Measurements from ENCODE around the gene SOX15.
"Not testable (repeated sequence)": the region's sequence is repeated elsewhere in the genome, so short reads cannot be mapped to it uniquely, and the experiment has no call there.

The SOX15 gene

DNA sequence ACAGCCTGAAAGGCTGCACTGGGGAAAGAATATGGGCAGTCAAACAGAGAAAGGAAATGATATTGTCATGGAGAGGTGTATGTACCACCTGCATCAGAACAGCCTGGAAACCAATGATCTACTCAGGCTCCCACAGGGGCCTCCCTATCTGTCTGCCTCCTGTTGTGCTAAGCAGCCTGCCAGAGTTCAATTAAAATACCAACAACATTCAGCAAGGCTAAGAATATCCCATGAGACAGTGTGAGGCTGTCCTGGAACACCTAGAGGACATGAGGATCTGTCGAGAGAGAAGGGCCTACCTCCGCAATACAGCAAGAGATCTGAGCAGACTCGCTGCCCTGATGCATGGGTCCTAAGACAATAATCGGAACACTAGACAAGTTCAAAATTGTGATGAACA lies 16.4 kb upstream of the SOX15 start:
- no peak for DNase-seq

DNA sequence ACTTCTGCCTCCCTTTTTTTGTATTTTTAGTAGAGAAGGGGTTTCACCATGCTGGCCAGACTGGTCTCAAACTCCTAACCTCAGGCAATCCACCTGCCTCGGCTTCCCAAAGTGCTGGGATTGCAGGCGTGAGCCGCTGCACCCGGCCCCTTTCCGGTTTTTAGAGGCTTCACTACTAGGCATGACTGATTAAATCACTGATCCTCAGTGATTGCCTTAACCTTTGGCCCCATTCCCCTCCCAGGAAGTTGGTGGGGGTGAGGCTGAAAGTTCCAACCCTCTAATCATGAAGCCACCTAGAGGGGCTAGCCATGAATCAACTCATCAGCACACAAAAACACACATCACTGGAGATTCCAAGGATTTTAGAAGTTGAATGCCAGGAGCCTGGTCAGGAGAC lies 7.7 kb upstream of the SOX15 start:
- DNase-seq: not testable (repeated sequence)

DNA sequence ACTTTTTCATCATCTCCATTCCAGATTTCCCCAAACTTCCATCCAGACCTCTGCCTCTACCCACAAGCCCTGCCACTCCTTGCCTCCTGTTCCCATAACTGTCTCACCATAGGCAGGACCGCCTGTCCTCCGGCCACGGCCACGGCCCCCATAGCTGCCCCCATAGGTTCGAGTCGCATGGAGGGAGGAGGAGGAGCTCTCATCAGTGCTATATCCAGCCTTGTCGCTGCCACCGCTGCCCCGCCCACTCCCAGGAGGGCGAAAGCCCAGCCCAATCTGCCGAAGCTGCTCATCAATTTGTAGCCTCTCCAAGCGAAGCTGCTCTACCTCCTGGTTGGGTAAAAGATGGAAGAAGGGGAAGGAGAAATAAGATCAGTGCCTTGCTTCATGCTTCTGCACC lies 3.4 kb upstream of the SOX15 start:
- DNase-seq: no peak

DNA sequence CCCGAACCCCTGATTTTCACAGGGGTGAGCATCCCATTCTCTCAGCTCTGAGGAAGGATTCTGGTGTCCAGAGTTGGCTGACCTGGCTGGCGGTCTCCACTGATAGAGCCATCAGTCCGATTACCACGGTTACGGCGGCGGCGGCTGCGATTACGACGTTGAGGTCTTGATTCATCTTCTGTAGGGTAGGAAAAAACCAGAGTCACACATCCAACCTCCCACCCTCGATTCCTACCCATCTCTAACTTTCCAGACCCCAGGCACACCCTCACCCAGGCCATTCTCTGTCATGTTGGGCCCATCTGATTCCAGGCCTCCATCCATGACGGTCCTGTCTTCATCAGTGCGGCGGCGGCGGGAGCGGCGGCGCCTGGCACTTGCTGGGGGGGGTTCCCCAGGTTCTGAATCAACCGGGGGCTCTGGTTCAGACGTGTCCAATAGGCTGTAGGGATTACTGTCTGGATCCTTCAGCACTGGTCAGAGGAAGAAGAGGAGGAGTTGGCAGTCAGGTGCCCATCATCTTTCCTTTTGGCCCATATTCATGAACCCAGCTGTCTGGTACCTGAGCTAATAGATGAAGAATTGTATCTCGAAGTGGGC lies 2.6 kb upstream of the SOX15 start:
- no peak for DNase-seq

DNA sequence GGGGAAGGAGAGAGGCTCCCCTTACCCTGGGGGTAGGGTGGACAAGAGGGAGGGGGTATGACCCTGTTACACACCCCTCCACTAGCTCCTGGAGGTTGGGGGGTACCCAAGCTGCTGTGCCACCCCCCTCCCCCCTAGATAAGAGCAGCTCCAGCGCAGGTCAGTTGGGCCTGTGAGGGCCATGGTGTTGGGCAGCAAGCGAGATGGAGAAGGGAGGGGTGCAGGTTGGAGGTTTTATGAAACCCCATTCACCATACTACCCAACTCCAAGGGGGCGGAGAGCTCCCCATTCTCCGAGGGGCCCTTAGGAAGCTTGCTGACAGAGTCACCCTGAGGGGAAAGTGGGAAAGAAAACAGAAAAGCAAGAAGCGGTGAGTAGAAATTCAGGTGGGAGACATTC lies 1.7 kb upstream of the SOX15 start:
- no peak for DNase-seq

DNA sequence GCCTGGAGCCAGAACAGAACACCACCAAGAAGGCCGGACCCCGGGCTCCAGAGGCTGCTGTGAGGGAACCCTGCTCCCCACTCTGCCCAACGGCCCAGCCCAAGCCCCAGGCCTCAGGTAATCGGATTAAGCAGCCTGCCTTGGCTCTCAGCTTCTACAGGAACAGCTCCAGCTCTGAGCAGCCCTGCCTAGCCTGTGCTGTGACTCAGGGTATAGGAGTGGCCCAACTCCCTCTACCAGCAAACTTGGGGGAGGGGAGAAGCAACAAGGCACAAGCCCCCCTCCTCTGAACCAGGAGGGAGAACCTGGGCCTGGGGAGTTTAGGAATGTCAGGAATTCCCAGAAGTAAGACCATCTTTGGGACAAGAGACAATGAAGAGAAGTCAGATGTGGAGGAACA lies 849 bp upstream of the SOX15 start:
- no peak for DNase-seq

DNA sequence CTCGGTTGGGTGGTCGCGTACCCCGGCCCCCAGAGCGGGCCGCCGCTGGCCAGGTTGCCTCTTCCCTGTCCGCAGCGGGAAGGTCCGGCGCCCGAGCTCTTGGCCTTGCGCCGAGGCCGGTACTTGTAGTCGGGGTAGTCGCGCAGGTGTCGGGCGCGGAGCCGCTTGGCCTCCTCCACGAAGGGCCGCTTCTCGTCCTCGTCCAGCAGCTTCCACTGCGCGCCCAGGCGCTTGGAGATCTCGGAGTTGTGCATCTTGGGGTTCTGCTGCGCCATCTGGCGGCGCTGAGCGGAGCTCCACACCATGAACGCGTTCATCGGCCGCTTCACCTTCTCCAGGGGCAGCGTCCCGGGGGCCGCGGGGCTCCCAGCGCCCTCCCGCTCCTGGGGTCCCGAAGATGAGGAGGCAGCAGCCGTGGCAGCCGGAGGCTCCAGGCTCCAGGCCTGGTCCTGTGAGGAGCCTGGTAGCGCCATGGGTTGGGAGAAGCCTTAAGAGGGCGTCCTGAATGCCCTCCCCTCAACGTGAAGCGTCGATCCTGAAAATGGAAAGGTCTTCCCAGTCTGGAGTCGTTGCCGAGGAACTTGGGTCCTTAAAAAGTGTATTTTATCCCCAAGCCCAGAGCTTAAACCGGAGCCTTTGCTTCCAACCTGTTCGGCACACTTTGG lies 558 bp downstream of the SOX15 start:
- DNase-seq: peak; percentile 12 to 67

DNA sequence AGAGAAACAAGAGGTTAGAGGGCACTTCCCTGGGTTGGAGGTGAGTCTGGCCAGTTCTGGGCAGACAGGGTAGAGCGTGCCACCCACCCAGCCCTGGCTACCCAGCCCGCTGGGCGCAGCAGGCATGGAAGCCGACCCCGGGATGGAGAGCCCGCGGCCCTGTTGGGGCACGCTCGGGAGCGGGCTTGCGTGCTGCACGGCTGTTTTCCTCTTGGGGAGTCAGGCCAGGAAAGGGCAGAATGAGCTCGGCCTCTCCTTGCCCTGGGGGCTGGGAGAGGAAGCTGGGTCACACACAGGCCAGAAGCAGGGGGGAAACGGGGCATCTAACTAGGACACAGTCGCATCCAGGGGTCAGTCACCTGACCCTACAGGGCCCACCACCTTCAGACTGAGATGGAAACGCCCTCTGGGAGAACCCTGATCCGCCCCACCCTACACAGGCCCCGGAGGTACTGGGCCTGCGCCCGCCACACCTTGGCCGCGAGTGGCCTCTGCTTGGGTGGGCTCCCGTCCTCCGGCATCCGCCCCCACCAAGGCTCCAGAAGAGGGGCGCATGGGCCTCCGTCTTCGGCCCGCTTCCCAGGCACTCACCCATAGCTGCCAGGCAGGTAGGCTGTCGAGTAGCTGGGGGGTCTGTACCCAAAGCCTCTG lies 1.2 kb downstream of the SOX15 start:
- no peak for DNase-seq

DNA sequence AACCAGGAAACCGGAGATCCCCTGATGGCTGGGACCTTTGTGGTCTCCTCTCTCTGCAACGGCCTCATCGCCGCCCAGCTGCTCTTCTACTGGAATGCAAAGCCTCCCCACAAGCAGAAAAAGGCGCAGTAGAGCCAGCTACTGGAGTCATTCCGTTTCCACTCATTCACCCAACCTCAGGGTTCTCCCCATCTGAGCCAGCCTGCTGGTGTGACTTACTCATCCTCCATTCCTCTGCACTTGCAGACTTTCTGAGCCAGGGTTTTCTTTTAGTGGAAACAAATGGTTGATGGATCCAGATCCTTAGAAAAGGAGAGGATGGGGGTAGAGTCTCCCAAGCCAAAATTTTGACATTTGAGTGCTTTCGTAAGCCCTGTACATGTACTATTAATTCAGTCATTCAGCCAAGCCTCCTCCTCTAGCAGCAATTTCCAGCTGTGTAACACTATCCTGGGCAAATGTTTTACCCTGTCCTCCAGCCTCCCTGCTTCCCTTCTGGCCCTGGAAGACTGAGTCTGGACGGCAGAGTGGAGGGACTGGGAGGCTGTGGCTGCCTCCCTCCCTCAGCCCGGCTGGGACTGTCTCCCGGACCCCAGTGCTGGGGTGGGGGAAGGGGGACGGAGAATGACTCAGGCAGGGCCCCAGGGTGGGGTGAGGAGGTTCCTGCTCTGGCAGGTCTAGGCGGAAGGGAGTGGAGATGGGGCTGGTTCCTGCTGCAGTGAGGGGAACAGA lies 2.3 kb downstream of the SOX15 start:
- no peak for DNase-seq

DNA sequence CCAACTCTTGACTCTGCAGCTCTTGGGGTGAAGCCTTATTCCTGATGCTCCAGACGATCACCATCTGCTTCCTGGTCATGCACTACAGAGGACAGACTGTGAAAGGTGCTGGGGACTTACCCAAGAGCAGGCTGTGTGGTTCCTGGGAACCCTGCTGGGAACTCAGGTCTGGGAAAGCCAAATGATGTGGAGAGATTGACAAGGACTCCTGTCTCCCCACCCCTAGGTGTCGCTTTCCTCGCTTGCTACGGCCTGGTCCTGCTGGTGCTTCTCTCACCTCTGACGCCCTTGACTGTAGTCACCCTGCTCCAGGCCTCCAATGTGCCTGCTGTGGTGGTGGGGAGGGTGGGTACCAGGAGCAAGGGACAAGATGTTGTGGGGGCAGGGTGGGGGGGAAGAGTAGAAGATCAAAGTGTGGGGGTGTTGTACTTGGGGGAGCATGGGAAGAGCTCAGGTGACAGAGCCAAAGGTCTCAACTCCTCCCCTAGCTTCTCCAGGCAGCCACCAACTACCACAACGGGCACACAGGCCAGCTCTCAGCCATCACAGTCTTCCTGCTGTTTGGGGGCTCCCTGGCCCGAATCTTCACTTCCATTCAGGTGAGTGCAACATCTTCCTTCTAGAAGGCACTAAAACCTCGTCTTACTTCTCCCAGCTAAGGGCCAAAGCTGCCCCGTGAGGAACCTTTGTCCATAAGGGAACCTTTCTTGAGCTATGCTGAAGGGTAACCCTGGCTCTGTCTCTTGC lies 3.0 kb downstream of the SOX15 start:
- DNase-seq: no peak

DNA sequence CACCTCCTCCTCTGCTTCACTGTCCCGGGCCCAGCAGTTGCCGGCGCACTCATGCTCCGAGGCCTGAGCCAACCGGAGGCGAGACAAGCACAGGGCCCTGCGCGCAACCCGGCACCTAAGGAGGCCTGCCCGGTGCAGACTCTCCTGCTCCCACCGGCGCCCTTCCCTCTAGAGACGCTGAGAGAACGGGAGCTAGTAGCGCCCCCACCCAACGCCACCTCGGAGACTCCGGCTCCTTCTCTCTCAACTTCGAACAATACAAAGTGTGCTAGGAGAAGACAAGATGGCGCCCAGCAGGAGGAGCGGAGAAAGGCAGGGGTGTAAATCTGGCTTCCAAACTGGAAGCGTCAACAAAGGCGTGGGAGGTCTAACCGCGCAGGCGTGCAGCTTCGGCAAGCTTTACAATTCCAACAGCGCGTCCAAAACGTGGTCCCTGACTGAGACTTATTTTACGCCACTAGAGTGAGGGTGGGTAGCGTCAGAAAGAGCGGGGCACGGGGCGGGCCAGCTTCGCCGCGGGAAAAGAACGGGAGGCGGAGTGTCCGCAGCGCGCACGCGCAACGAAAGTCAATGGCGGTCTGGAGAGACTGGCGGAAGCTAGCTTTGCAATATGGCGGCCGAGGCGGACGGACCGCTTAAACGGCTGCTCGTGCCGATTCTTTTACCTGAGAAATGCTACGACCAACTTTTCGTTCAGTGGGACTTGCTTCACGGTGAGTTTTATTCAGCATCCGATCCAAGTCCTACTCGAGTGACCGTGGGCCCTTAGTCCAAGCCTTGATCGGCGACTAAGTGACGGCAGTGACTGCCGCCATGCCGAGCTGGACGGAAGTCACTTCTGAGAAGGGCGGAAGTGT lies 6.4 kb downstream of the SOX15 start, which contains the start of gene MPDU1:
Gene MPDU1, plus strand, starts transcription at position 600 of the 857 bp plus-strand sequence. Its CDS starts 11 bp downstream, at position 611.
- peak; percentile 57 to 86 for DNase-seq

DNA sequence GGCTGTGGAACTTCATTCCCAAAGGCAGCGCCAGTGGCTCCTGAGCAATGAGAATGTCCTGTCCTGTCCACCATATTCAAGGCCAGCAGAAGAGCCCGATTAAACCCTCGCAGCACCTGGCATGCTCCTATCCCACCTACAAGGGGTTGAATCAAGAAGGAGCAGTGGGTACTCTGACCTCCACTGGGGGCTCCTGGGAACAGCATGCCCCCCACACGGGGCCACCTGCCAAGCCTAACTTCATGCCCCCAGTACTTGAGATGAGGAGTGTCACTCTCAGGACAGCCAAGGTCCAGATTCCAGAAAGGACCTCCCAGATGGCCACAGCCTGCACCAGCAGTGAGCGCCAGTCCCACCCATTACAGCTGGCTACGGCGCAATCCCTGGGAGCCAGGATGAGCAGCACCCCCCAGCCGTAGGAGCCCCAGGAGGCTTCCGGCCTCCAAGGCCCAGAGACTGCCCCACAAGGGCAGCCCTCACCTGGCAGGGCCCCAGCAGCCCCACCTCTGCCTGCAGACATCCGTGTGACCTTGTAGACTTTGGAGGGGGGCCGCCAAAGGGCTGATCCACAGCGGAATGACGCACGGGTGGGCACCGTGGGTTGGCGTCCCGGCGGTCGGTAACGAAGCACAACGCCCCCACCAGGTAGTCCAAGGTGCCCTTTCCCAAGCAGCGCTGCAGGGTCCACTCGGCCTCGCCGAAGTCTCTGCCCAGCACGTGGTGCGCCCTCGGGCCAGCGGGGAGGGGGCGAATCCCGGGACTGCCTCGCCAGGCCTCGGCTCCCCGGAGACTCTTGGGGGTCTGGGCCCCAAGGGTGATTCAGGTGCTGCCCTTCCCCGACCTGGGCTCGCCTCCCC lies 7.3 kb downstream of the SOX15 start:
- no peak for DNase-seq

DNA sequence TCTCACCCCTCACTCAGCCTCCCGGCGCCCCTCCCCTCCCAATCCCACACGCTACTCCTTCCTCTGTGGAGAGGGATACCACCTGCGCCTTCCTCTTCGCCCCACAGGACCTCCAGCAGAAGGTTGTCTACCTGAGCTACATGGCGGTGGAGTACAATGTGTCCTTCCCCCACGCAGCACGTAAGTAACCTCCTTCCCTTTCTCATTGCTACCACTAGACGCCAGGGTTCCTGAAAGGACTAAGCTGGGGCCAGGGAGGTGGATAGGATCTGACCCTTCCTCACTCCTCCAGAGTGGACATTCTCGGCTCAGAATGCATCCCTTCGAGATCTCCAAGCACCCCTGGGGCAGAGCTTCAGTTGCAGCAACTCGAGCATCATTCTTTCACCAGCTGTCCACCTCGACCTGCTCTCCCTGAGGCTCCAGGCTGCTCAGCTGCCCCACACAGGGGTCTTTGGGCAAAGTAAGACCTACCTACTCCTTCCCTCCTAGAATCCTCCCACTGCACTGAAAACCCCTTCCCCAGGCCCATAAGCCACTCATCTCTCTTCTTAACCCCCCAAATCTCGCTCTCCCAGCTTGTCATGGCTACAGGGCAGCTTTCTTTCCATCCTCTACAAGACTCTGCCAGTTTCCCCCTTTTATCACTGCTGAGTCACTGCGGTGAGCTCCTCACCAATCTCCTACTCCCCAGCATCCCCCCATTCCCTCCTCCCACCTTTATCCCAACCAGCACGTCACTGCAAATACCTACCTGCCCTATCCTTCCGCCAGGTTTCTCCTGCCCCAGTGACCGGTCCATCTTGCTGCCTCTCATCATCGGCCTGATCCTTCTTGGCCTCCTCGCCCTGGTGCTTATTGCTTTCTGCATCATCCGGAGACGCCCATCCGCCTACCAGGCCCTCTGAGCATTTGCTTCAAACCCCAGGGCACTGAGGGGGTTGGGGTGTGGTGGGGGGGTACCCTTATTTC lies 9.0 kb downstream of the SOX15 start:
- no peak for DNase-seq

DNA sequence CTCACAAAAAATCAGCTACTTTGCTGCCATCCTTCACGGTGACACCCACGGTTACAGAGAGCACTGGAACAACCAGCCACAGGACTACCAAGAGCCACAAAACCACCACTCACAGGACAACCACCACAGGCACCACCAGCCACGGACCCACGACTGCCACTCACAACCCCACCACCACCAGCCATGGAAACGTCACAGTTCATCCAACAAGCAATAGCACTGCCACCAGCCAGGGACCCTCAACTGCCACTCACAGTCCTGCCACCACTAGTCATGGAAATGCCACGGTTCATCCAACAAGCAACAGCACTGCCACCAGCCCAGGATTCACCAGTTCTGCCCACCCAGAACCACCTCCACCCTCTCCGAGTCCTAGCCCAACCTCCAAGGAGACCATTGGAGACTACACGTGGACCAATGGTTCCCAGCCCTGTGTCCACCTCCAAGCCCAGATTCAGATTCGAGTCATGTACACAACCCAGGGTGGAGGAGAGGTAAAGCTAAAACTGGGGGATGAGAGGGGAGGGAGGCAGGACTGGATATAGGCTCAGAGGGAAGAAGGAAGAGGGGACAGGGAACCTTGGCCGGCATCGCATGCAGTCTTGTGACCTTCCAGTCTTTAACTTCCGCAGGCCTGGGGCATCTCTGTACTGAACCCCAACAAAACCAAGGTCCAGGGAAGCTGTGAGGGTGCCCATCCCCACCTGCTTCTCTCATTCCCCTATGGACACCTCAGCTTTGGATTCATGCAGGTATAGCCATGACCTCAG lies 9.9 kb downstream of the SOX15 start:
- DNase-seq: no peak

DNA sequence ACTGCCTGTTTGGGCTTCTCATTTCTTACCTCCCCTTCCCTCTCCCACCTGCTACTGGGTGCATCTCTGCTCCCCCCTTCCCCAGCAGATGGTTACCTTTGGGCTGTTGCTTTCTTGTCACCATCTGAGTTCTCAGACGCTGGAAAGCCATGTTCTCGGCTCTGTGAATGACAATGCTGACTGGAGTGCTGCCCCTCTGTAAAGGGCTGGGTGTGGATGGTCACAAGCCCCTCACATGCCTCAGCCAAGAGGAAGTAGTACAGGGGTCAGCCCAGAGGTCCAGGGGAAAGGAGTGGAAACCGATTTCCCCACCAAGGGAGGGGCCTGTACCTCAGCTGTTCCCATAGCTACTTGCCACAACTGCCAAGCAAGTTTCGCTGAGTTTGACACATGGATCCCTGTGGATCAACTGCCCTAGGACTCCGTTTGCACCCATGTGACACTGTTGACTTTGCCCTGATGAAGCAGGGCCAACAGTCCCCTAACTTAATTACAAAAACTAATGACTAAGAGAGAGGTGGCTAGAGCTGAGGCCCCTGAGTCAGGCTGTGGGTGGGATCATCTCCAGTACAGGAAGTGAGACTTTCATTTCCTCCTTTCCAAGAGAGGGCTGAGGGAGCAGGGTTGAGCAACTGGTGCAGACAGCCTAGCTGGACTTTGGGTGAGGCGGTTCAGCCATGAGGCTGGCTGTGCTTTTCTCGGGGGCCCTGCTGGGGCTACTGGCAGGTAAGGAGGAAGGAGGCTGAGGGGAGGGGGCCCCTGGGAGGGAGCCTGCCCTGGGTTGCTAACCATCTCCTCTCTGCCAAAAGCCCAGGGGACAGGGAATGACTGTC lies 10.7 kb downstream of the SOX15 start, which contains the start of gene CD68:
Gene CD68, plus strand, starts transcription at position 638 of the 833 bp plus-strand sequence. Its CDS starts 40 bp downstream, at position 678.
- no peak for DNase-seq

DNA sequence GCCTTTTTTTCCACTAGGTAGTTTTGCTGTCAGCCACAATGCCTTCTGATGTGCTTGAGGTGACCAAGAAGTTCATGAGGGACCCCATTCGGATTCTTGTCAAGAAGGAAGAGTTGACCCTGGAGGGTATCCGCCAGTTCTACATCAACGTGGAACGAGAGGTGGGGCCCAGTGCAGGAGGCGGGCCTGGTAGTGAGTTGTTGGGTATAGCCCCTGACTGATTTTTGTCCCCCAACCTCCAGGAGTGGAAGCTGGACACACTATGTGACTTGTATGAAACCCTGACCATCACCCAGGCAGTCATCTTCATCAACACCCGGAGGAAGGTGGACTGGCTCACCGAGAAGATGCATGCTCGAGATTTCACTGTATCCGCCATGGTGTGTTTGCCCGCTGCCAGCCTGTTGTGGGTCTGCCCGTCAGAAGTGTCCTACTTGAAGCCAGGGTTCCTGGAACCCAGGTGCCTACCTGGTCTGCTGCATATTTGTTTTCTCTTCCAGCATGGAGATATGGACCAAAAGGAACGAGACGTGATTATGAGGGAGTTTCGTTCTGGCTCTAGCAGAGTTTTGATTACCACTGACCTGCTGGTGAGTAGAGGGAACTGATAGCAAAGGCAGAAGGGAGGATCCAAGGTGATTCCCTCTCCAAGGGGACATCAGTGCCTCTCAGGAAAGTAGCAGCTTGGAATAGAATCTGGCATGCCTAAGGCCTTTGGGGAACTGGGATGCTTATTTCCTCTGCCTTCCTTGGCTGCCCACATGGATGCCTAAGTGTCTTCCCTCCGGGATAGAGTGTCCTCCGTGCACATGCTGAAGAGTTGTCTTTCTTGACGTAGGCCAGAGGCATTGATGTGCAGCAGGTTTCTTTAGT lies 12.3 kb downstream of the SOX15 start:
- DNase-seq: no peak

Data from cerebellar nuclear complex (tissue), 1 donor.